Lung (tissue), 12 donors: ENCODE results near the gene COMMD2. TPM values are rescaled to one million over a fixed set of nuclear protein-coding genes. Genes with fewer than 3 reads are reported as not detected.

Source experiments
- ATAC-seq: fragments of 200-7000 bp; cut with Tn5 transposase; one replicate; pipeline ENCODE4 v1.9.1; 2020; ENCODE audit warnings: moderate number of reproducible peaks; ENCODE audit not compliant: insufficient read depth, low FRiP score
- DNase-seq, 3 donors: peaks; one replicate each; pipeline ENCODE4 v3.0.0-alpha.2; 2013 to 2017
- H3K27ac ChIP-seq, 2 donors: one replicate each; pipeline ENCODE4 v1.5.1; 2013; ENCODE audit warnings: mild to moderate bottlenecking in 2 of 2, moderate library complexity in 2 of 2, control low read depth in 1 of 2, inconsistent platforms in 1 of 2, low read depth in 1 of 2, low read length in 1 of 2
- H3K27me3 ChIP-seq, 3 donors: one replicate each; pipeline ENCODE4 v1.5.1; 2013; ENCODE audit warnings: low read length in 2 of 3; ENCODE audit not compliant: control insufficient read depth in 3 of 3, insufficient read depth in 3 of 3
- H3K36me3 ChIP-seq, 4 donors: one replicate each; pipeline ENCODE4 v1.5.1; 2013; ENCODE audit warnings: low read length in 4 of 4, mild to moderate bottlenecking in 1 of 4, moderate library complexity in 1 of 4; ENCODE audit not compliant: control insufficient read depth in 4 of 4, insufficient read depth in 4 of 4
- H3K4me1 ChIP-seq, 5 donors: one replicate each; pipeline ENCODE4 v1.5.1; 2013; ENCODE audit warnings: low read length in 5 of 5, mild to moderate bottlenecking in 2 of 5, moderate library complexity in 1 of 5; ENCODE audit not compliant: control insufficient read depth in 5 of 5, insufficient read depth in 5 of 5
- H3K4me3 ChIP-seq: one replicate; pipeline ENCODE4 v1.5.1; 2013; ENCODE audit warnings: mild to moderate bottlenecking, control low read depth, moderate library complexity
- H3K9ac ChIP-seq, 2 donors: one replicate each; pipeline ENCODE4 v1.5.1; 2013; ENCODE audit warnings: low read length in 2 of 2, control low read depth in 1 of 2; ENCODE audit not compliant: insufficient read depth in 1 of 2
- H3K9me3 ChIP-seq, 4 donors: one replicate each; pipeline ENCODE4 v1.5.1; 2013; ENCODE audit warnings: low read length in 3 of 4, mild to moderate bottlenecking in 1 of 4, moderate library complexity in 1 of 4; ENCODE audit not compliant: control insufficient read depth in 4 of 4, insufficient read depth in 3 of 4
- WGBS, 2 donors: extraction: QIAGEN DNeasy Blood & Tissue Kit; methylation state at CpG; one replicate each; pipeline ENCODE4 v1.1.7; 2013; 5-methylcytosine and 5-hydroxymethylcytosine counted together
- polyA plus RNA-seq, 2 donors: library from polyadenylated mRNA; stranded (reverse); fragments of 200-250 nt; gene quantifications; one replicate each; pipeline ENCODE4 v1.2.1, GENCODE V29; 2013
- total RNA-seq, 2 donors: library from RNA; depleted of rRNA in 1 of 2; stranded (reverse); fragments of >200 nt in 1 of 2; gene quantifications; one replicate each; pipeline ENCODE4 v1.2.1, GENCODE V29; 2014 to 2021
- TF ChIP-seq, protein P1 (sequence below): IDR thresholded peaks from 2 replicates; pipeline ENCODE4 v1.5.1; 2012; ENCODE audit warnings: mild to moderate bottlenecking; ENCODE audit errors: control extremely low read depth, extremely low read depth
- donor health status: control.
- donor health status: control.
- donor health status: Bipolar disorder and iron deficiency.
- donor health status: healthy.
- donor health status: DM: yes; HTN: yes; CAD: no.

The COMMD2 gene
- total and polyA plus RNA-seq, 4 donors: 10.1 to 72.4 (median 29.6) TPM

DNA sequence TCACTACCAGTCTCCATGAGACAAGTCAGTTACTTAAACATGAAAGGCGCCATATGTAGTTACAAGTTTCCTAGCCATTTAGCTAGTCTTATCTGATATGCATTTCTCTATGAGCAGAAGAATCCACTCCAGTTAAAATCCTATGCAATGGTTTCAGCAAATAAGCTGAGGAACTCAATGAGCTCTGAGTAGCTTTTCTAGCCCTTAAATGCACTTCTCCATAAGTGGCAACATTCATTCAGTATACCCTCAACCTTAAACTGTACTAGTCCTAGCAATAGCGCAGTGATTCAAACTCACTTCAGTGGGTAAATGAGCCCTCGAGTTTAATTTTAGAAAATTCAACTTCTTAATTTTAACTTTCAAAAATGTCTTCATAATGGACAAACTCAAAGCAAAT lies 7.7 kb downstream of the COMMD2 start:
- ATAC-seq: no peak
- Histone ChIP-seq H3K4me3 (no peak overlapping the region), H3K27me3 (no peaks in the 10 kb centered on the region), H3K27ac (no peak overlapping the region), H3K9ac (no peak overlapping the region), H3K4me1 (peaks cover 0 to 4% (median 0%) of the 10 kb centered on the region in 5 donors), H3K9me3 (no peaks in the 10 kb centered on the region), H3K36me3 (peaks cover 13 to 40% (median 26%) of the 10 kb centered on the region in 4 donors)
- DNase-seq: peak in 2 of 3 donors; percentile 16 to 58
- WGBS, 2 donors: 76 to 84% methylated on average over 3 of the region's 3 CpGs
- TF ChIP-seq, protein P1, sequence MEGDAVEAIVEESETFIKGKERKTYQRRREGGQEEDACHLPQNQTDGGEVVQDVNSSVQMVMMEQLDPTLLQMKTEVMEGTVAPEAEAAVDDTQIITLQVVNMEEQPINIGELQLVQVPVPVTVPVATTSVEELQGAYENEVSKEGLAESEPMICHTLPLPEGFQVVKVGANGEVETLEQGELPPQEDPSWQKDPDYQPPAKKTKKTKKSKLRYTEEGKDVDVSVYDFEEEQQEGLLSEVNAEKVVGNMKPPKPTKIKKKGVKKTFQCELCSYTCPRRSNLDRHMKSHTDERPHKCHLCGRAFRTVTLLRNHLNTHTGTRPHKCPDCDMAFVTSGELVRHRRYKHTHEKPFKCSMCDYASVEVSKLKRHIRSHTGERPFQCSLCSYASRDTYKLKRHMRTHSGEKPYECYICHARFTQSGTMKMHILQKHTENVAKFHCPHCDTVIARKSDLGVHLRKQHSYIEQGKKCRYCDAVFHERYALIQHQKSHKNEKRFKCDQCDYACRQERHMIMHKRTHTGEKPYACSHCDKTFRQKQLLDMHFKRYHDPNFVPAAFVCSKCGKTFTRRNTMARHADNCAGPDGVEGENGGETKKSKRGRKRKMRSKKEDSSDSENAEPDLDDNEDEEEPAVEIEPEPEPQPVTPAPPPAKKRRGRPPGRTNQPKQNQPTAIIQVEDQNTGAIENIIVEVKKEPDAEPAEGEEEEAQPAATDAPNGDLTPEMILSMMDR: no peak

DNA sequence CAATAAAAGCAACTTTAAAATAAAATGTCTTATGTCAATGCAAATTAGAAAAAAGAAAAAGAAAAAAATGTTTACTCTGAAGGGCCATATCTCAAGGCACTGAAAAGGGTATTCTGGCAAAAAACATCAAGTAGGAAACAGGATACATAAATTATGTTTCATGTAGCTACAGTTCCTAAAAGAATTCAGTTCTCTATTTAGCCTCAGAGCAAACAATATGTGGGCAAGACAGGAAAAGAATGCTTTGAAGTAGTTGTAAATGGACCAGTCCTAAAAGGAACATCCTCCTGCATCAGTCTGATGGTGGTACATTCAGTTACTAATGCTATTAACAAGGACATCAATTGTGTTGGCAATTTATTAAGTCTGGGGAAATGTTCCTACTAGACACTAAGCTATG lies 8.1 kb downstream of the COMMD2 start:
- H3K9me3 ChIP-seq: no peaks in the 10 kb centered on the region
- TF ChIP-seq, protein P1: no peak
- H3K4me3 ChIP-seq: no peak overlapping the region
- ATAC-seq (no peak), DNase-seq (peak in 1 of 3 donors; percentile 16)
- peaks cover 13 to 39% (median 28%) of the 10 kb centered on the region in 4 donors for H3K36me3 ChIP-seq
- H3K27me3 ChIP-seq: no peaks in the 10 kb centered on the region
- H3K27ac ChIP-seq: no peak overlapping the region
- peaks cover 0 to 4% (median 0%) of the 10 kb centered on the region in 5 donors for H3K4me1 ChIP-seq
- H3K9ac ChIP-seq: no peak overlapping the region

DNA sequence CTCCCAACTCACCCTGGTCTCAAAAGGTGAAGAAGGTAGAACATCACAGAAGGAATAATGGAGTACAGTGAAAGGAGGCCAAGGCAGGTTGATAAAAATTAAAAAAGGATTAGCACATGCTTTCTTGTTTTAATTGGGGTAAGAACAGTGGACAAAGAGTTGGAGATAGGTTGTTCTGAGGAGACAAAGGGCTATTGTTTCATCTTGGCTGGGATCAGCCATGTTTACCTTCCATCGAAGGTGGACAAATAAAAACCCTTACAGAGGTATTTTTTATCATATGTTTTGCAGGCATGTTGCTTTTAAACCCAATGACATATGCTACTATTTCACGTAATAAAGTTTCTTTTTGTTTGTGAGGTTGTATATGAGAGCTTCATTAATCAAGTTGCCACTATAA lies 12.9 kb downstream of the COMMD2 start:
- no peaks in the 10 kb centered on the region for H3K9me3 ChIP-seq
- H3K9ac ChIP-seq: no peak overlapping the region
- DNase-seq (no peak), ATAC-seq (no peak)
- no peaks in the 10 kb centered on the region for H3K27me3 ChIP-seq
- WGBS, 2 donors: 71 to 89% methylated on average over 2 of the region's 2 CpGs
- peaks cover 3 to 21% (median 16%) of the 10 kb centered on the region in 4 donors for H3K36me3 ChIP-seq
- no peak overlapping the region for H3K4me3 ChIP-seq
- TF ChIP-seq, protein P1: no peak
- H3K27ac ChIP-seq: no peak overlapping the region
- H3K4me1 ChIP-seq: peaks cover 0 to 6% (median 0%) of the 10 kb centered on the region in 5 donors

DNA sequence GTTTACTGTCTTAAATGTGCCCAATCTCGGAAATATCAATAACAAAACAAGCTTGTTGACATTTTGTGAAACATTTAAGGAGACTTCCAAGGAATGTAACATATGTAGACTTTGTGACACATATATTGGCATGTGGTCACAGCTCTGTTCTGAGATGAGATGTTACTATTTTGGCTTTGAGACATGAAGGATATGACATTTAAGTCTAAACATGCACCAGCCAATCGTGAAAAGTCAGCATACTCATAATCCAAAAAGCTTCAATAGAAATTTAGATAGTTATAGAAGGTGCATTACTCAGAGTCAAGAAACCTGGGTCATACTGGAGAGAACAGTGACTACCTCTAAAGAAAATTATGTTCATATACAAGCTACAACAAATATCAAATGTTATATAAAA lies 13.4 kb downstream of the COMMD2 start:
- TF ChIP-seq, protein P1: no peak
- ATAC-seq: no peak
- Histone ChIP-seq H3K27me3 (no peaks in the 10 kb centered on the region), H3K27ac (no peak overlapping the region), H3K36me3 (peaks cover 3 to 19% (median 16%) of the 10 kb centered on the region in 4 donors), H3K4me3 (no peak overlapping the region), H3K9me3 (no peaks in the 10 kb centered on the region), H3K9ac (no peak overlapping the region), H3K4me1 (peaks cover 0 to 6% (median 0%) of the 10 kb centered on the region in 5 donors)
- no peak for DNase-seq
- 72 to 87% methylated on average over 2 of the region's 2 CpGs for WGBS, 2 donors
